ENCODE results near the gene FBXL20.

FBXL20 gene

GRCh38 chr17:39223907-39224777 lies 177.3 kb downstream of the FBXL20 start:
- DNase-seq: no peak

DNA sequence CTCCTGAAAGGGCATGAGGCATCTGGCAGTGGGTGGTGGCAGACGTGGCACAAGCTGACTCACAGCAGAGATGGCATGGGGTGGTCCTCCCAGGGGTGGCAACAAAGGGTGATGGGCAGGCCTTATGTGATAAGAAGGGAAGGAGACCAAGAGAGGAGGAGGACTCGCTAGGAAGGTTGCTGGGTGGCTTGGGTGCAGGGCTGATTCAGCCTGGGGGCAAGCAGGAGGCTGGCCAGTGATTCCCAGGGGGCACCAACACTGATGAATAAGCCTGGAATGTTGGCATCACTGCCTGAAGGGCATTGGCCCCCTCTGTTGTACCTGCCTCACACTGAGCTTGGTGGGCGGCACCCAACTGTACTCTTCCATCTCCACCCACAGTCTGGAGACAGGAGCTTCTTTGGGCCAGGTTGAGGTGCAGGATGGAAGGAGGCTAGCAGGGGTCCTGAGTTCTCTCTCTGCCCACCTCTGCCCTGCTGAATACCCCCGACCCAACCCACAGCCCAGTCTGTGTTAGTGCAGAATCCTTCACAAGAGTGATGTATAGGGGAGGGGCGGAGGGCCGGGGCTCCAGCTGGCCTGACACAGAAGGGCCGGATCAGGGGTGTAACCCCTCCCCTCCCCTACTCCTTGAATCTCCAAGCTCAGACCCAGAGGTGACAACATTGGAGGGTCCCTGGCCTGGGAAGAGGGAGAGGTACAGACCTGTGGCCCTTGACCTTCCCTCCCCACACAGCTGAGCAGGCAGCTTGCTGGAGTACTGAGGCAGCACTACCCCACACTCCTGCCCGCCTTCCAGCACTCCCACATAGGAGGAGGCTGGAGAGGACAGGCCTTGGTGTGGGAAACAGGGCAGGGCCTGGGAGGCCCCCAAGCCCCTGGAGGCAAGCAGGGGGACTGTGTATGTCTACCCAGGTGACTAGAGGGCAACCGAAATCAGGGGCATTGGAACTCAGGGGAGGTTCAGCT lies 178.3 kb downstream of the FBXL20 start:
- DNase-seq: no peak

DNA sequence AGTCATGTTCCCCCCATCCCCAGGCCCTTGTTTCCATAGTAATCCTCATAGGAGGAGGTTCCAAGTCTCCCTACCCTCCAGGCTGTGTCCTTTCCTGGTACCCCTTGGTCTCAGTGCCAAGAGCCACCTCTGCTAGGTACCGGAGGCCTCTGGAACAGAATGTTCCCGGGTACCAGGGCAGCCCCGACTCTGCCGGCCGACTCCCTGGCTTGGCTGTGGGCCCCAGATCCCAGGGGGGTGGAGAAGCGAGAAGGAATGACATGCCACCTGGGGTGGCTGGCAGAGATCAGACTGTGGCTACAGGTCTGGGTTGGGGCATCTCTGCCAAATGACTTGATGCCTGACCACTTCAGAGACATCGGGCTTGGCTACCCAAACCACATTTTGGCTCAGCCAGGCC lies 179.3 kb downstream of the FBXL20 start:
- no peak for DNase-seq

- DNase-seq: no peak
These were observed 179.9 kb downstream of the FBXL20 start for GRCh38 chr17:39221572-39221971.

GRCh38 chr17:39219647-39220154 lies 181.7 kb downstream of the FBXL20 start:
- DNase-seq: no peak

- DNase-seq: no peak
These were observed 182.5 kb downstream of the FBXL20 start for GRCh38 chr17:39218906-39219305.

- DNase-seq: no peak
These were observed 183.6 kb downstream of the FBXL20 start for GRCh38 chr17:39217734-39218369.

- DNase-seq: no peak
These were observed 187.6 kb downstream of the FBXL20 start for GRCh38 chr17:39213852-39214251.

GRCh38 chr17:39212841-39213480 lies 188.5 kb downstream of the FBXL20 start:
- DNase-seq: no peak

DNA sequence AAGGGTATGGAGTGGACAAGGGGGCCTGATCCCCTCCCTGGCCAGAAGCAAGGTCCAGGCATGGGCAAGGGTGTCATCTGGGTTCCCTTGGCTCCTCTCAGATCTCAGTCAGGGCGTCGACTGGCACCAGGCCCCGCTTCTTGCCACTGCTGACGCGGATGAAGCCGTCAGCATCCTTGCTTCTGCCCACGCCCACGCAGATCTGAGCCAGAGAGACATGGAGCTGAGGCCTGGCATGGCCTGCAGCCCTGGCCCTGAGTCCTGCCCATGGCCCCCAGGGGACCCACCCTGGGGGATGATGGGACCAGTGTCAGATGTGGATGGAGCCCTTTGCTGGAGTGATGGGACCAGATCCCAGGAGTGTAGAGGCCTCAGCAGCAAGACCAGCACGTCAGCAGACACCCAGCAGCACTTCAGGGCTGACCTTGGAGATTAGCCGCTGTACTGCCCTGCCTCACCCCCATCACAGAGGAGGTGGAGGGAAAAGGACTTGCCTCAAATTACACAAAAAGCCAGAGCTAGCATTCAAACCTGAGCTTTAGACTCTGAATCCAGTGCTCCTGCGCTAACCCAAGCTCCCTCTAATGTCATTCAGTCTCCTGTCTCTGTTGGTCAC lies 189.1 kb downstream of the FBXL20 start:
- no peak for DNase-seq

GRCh38 chr17:39210093-39210434 lies 191.4 kb downstream of the FBXL20 start:
- DNase-seq: no peak

- peak; percentile 60 for DNase-seq
These were observed 191.9 kb downstream of the FBXL20 start for GRCh38 chr17:39209317-39210092.

GRCh38 chr17:39208893-39209292 lies 192.5 kb downstream of the FBXL20 start:
- DNase-seq: no peak

DNA sequence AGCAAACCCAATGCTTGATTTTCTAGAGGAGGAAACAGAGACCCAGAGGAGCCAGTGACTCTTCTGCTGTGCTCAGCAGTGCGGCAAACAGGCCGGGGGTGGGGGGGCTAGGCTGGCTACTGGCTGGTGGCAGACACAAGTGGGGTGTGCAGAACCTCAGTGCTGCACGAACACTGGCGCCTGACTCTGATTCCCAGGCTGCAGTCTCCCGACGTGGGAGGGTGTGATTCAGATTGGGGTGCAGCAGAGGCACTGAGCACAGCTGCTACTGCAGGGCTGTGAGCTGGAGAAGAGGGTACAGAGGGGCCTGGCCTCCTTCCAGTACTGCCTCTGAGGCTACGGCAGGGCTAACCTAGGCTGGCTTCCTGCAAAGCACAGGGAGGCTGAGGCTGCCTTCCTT lies 193.3 kb downstream of the FBXL20 start:
- DNase-seq: no peak

GRCh38 chr17:39205112-39205526 lies 196.3 kb downstream of the FBXL20 start:
- DNase-seq: no peak

GRCh38 chr17:39204245-39204644 lies 197.2 kb downstream of the FBXL20 start:
- DNase-seq: no peak

Data from NCI-H1436 (cell line).